ENCODE results near the gene ACBD6. TPM values are rescaled to one million over a fixed set of nuclear protein-coding genes. Genes with fewer than 3 reads are reported as not detected.

ACBD6 gene
- total and polyA plus RNA-seq, 2 of the 4 experiments (the other 2 are of a cell fraction), result 52.5 to 59.1 TPM

DNA sequence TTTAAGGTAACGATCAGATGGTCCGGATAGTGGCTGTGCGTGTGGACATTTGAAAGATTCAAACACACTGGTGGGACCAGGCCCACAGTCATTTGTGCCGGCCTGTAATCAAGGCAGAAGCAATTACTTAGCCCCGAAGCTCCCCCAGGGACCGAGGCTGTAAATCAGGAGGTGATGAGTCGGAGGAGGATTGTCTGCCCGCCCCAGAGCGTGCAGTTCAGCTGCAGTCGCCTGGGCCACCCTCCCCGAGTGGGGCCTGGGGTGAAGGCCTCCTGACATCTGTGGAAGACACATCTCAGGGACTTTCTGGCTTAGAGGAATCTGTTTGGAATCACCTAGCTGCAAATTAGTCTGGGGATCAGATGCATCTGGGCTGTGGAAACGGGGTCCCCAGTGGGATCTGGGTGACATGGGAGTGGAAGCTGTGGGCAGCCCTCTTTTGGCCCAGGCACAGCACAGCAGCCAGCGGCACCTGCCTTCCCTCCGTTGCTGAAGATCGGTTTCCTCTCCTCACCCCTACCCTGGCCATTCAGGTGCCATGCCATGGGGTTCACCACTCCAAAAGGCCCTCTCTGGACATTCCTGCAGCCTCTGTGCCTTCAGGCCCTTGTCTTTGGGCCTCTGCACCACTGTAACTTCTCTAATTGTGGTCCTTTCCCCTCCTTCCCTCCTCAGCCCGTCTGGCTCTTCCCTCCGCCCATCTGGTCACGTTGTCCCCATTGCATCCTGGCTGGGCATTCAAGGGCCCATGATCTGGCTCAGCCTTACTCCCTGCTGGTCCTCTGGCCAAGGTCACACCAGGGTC, 246.6 kb downstream of the ACBD6 start:
- Histone ChIP-seq H2BK120ac (ENCODE audit: low read depth, low read length) (no peak overlapping the region), H2BK15ac (ENCODE audit: low read depth, low read length) (no peak overlapping the region), H3K4me1 (ENCODE audit: control insufficient read depth, insufficient read depth, low read length) (no peaks in the 10 kb centered on the region), H3K4me3 (ENCODE audit: insufficient read depth, low read depth, low read length) (no peak overlapping the region), H3K56ac (ENCODE audit: extremely low read depth, insufficient read depth, low read length) (no peak overlapping the region), H3K27me3 (ENCODE audit: control insufficient read depth, insufficient read depth, low read length) (peaks cover 29% of the 10 kb centered on the region), H2BK5ac (ENCODE audit: low read depth, low read length, poor library complexity, severe bottlenecking) (no peak overlapping the region), H3K9me3 (ENCODE audit: control insufficient read depth, insufficient read depth, low read length) (no peaks in the 10 kb centered on the region), H2AK5ac (ENCODE audit: low read depth, low read length) (no peak overlapping the region), H3K4me2 (ENCODE audit: low read depth, low read length) (no peak overlapping the region), H3K14ac (replicated peaks; ENCODE audit: low read depth, low read length) (no peak overlapping the region), H4K5ac (ENCODE audit: low read depth, low read length) (no peak overlapping the region), H3K27ac (ENCODE audit: insufficient read depth, low read length) (no peak overlapping the region), H4K91ac (ENCODE audit: insufficient read depth, low read depth, low read length) (no peak overlapping the region), H3K36me3 (ENCODE audit: control insufficient read depth, insufficient read depth, low read length) (no peaks in the 10 kb centered on the region), H4K8ac (ENCODE audit: low read depth in 2 of 2, low read length in 2 of 2) (no peak overlapping the region), H2BK20ac (ENCODE audit: low read depth, low read length) (no peak overlapping the region), H3K79me1 (ENCODE audit: low read depth in 1 of 2, low read length in 2 of 2) (no peaks in the 10 kb centered on the region), H3K23ac (ENCODE audit: low read depth, low read length) (no peak overlapping the region), H3K18ac (ENCODE audit: low read depth, low read length) (no peak overlapping the region), H4K20me1 (ENCODE audit: insufficient read depth, low read length) (no peaks in the 10 kb centered on the region), H2AK9ac (replicated peaks; ENCODE audit: low read depth, low read length, poor library complexity) (no peak overlapping the region), H3K9ac (ENCODE audit: low read depth, low read length) (no peak overlapping the region), H3K4ac (ENCODE audit: low read depth, low read length) (no peak overlapping the region), H3K9me1 (ENCODE audit: insufficient read depth, low read length) (no peaks in the 10 kb centered on the region), H2AFZ (replicated peaks; ENCODE audit: low read length, poor library complexity) (peak overlapping the region; percentile 57)
- dilution Hi-C loops (cut with HindIII; ENCODE audit: low sequenced_read_pairs, unreplicated experiment) (no loop called here), intact Hi-C loops (cut with micrococcal nuclease) (no loop called here), in situ Hi-C loops (cut with MboI; ENCODE audit: low sequenced_read_pairs) (loop anchor here (25.0 kb wide), 1 partner anchor 907 kb away; no protein-coding TSS in a partner anchor)
- ChIA-PET CTCF (interaction anchor here (1.1 kb wide), 1 partner anchor 222 kb away, joined by 3 read pairs; no protein-coding TSS in a partner anchor), POLR2A (ENCODE audit: unreplicated experiment) (no interaction called here)
- no TSS peak for BruUV-seq (replicated peaks)
- DNase-seq (no peak), ATAC-seq (ENCODE audit: low read depth) (no peak)
- WGBS, 2 experiments (ENCODE audit: extremely low coverage in 2 of 2, insufficient read length in 1 of 2), result 83% methylated on average over 9 of the region's 18 CpGs; no CpG with 5 or more reads in 1 of the 2 experiments
- TF ChIP-seq, protein P1, sequence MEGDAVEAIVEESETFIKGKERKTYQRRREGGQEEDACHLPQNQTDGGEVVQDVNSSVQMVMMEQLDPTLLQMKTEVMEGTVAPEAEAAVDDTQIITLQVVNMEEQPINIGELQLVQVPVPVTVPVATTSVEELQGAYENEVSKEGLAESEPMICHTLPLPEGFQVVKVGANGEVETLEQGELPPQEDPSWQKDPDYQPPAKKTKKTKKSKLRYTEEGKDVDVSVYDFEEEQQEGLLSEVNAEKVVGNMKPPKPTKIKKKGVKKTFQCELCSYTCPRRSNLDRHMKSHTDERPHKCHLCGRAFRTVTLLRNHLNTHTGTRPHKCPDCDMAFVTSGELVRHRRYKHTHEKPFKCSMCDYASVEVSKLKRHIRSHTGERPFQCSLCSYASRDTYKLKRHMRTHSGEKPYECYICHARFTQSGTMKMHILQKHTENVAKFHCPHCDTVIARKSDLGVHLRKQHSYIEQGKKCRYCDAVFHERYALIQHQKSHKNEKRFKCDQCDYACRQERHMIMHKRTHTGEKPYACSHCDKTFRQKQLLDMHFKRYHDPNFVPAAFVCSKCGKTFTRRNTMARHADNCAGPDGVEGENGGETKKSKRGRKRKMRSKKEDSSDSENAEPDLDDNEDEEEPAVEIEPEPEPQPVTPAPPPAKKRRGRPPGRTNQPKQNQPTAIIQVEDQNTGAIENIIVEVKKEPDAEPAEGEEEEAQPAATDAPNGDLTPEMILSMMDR (conservative IDR thresholded peaks at IDR 0.05; ENCODE audit: low read depth, low read length), result no peak
- TF ChIP-seq RCOR1 (IDR thresholded peaks at IDR 0.05; ENCODE audit: insufficient replicate concordance, low read length) (no peak), MXI1 (IDR thresholded peaks at IDR 0.05; ENCODE audit: borderline replicate concordance, low read depth, low read length) (no peak), MAFK (IDR thresholded peaks at IDR 0.05; ENCODE audit: low read depth, low read length) (no peak), CHD1 (IDR thresholded peaks at IDR 0.05; ENCODE audit: low read depth, low read length) (no peak), MAZ (IDR thresholded peaks at IDR 0.05; ENCODE audit: borderline replicate concordance, low read depth, low read length) (no peak), RAD21 (IDR thresholded peaks at IDR 0.05; ENCODE audit: low read length) (no peak), CEBPB (IDR thresholded peaks at IDR 0.05; ENCODE audit: low read depth, low read length) (no peak), POLR2A (IDR thresholded peaks at IDR 0.05; ENCODE audit: low read depth, low read length) (no peak), SMC3 (IDR thresholded peaks at IDR 0.05; ENCODE audit: low read depth, low read length) (no peak), FOS (IDR thresholded peaks at IDR 0.05; ENCODE audit: low read depth, low read length) (no peak), NFE2L2 (IDR thresholded peaks at IDR 0.05; ENCODE audit: low read depth, low read length) (no peak)
- TF ChIP-seq, protein P2, sequence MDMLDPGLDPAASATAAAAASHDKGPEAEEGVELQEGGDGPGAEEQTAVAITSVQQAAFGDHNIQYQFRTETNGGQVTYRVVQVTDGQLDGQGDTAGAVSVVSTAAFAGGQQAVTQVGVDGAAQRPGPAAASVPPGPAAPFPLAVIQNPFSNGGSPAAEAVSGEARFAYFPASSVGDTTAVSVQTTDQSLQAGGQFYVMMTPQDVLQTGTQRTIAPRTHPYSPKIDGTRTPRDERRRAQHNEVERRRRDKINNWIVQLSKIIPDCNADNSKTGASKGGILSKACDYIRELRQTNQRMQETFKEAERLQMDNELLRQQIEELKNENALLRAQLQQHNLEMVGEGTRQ (IDR thresholded peaks at IDR 0.05; ENCODE audit: low read depth, low read length), result no peak
- TF ChIP-seq, protein P3, sequence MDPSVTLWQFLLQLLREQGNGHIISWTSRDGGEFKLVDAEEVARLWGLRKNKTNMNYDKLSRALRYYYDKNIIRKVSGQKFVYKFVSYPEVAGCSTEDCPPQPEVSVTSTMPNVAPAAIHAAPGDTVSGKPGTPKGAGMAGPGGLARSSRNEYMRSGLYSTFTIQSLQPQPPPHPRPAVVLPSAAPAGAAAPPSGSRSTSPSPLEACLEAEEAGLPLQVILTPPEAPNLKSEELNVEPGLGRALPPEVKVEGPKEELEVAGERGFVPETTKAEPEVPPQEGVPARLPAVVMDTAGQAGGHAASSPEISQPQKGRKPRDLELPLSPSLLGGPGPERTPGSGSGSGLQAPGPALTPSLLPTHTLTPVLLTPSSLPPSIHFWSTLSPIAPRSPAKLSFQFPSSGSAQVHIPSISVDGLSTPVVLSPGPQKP (IDR thresholded peaks at IDR 0.05; ENCODE audit: borderline replicate concordance, low read depth, low read length), result no peak
